Measurements from ENCODE around the gene DISP2.
A peak's percentile ranks its signal among the peaks of the same experiment; 100 is the strongest.

DISP2 gene

DNA sequence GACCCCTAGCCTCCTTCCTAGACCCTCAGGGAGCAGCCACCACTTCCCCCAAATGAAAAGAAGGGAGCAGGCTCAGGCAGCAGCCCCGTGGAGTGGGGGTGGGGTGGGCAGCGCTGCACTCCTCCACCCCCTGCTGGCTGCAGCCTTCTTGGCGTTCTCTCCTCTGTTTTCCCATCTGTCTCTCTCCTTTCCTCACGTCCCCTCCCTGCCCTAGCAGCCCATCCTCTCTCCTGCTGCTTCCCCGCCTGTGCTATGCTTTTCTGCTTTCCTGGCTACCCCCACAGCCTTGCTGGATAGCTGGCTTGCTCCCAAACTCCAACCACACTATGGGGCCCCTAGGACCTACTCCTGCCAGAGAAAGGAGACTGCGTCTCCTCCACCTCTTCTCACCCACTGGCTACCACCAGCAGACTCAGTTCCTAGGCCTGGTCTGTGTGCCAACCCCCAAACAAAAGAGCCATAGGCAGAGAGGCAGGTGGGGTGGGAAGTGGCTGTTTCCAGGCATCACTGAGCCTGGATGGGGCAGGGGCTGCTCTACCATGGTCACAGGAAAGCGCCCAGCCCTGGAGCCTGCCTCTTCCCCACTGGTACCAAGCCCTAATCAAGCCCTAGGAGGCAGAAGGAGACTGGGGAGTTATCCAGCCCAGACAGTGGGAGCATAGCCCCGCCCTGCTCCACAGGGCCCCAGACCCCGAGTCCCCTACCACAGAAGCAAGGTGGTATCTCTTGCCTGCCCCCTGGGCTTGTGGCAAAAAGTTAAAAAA, 3.4 kb upstream of the DISP2 start:
- H3K4me3 ChIP-seq (ENCODE audit: control insufficient read depth, low read depth, low read length), result no peak overlapping the region

GRCh38 chr15:40355976-40356585, 1.9 kb upstream of the DISP2 start:
- no peak overlapping the region for H3K4me3 ChIP-seq (ENCODE audit: control insufficient read depth, low read depth, low read length)
- TF ChIP-seq CTCF (conservative IDR thresholded peaks at IDR 0.05; ENCODE audit: control insufficient read depth, insufficient read depth, low read depth, low read length), result no peak
- no peak for DNase-seq (ENCODE audit: low read depth)

More for the DNA sequence above, 3.4 kb upstream of the DISP2 start:
- peak; percentile 63 for TF ChIP-seq CTCF (conservative IDR thresholded peaks at IDR 0.05; ENCODE audit: control insufficient read depth, insufficient read depth, low read depth, low read length)
- peak; percentile 36 for DNase-seq (ENCODE audit: low read depth)

- no peak overlapping the region for H3K4me3 ChIP-seq (ENCODE audit: control insufficient read depth, low read depth, low read length)
- TF ChIP-seq CTCF (conservative IDR thresholded peaks at IDR 0.05; ENCODE audit: control insufficient read depth, insufficient read depth, low read depth, low read length), result no peak
- DNase-seq (ENCODE audit: low read depth), result no peak
These were observed 773 bp upstream of the DISP2 start for GRCh38 chr15:40357246-40357645.

- DNase-seq (ENCODE audit: low read depth), result no peak
- peak overlapping the region; percentile 33 for H3K4me3 ChIP-seq (ENCODE audit: control insufficient read depth, low read depth, low read length)
- TF ChIP-seq CTCF (conservative IDR thresholded peaks at IDR 0.05; ENCODE audit: control insufficient read depth, insufficient read depth, low read depth, low read length), result no peak
These were observed 693 bp downstream of the DISP2 start for GRCh38 chr15:40358471-40359353.

GRCh38 chr15:40360015-40360414, 2.0 kb downstream of the DISP2 start:
- no peak for DNase-seq (ENCODE audit: low read depth)
- no peak overlapping the region for H3K4me3 ChIP-seq (ENCODE audit: control insufficient read depth, low read depth, low read length)
- no peak for TF ChIP-seq CTCF (conservative IDR thresholded peaks at IDR 0.05; ENCODE audit: control insufficient read depth, insufficient read depth, low read depth, low read length)

- no peak overlapping the region for H3K4me3 ChIP-seq (ENCODE audit: control insufficient read depth, low read depth, low read length)
- TF ChIP-seq CTCF (conservative IDR thresholded peaks at IDR 0.05; ENCODE audit: control insufficient read depth, insufficient read depth, low read depth, low read length), result no peak
- DNase-seq (ENCODE audit: low read depth), result no peak
These were observed 3.6 kb downstream of the DISP2 start for GRCh38 chr15:40361640-40362039.
